Smooth muscle cell (in vitro differentiated cells): ENCODE measurements around the gene VPS26A. TPM values are rescaled to one million over a fixed set of nuclear protein-coding genes. Genes with fewer than 3 reads are reported as not detected.

Experiments
- DNase-seq: peaks from one replicate; lab custom pipeline; 2025; ENCODE audit not compliant: unreplicated experiment; lab: John Stamatoyannopoulos, UW
- H2AFZ ChIP-seq: fragments of 200-600 bp; sonication (generic); 2 replicates; pipeline ENCODE4 v1.6.0; 2016; ENCODE audit warnings: antibody characterized with exemption, low read depth, mild to moderate bottlenecking
- H3F3A ChIP-seq: fragments of 200-600 bp; sonication (generic); 2 replicates; pipeline ENCODE4 v1.6.0; 2017; ENCODE audit warnings: antibody characterized with exemption, low read depth
- H3K27ac ChIP-seq: fragments of 200-600 bp; sonication (generic); 2 replicates; pipeline ENCODE4 v1.5.1; 2016; ENCODE audit warnings: low read depth, mild to moderate bottlenecking
- H3K27me3 ChIP-seq: fragments of 200-600 bp; sonication (generic); 2 replicates; pipeline ENCODE4 v1.6.1; 2016; ENCODE audit warnings: low read depth, mild to moderate bottlenecking
- H3K36me3 ChIP-seq: fragments of 200-600 bp; sonication (generic); 2 replicates; pipeline ENCODE4 v1.5.1; 2016; ENCODE audit warnings: low read depth
- H3K4me1 ChIP-seq: fragments of 200-600 bp; sonication (generic); 2 replicates; pipeline ENCODE4 v1.5.1; 2016; ENCODE audit warnings: low read depth
- H3K4me2 ChIP-seq: fragments of 200-600 bp; sonication (generic); 2 replicates; pipeline ENCODE4 v1.6.0; 2016; ENCODE audit warnings: mild to moderate bottlenecking
- H3K4me3 ChIP-seq: fragments of 200-600 bp; sonication (generic); 2 replicates; pipeline ENCODE4 v1.5.1; 2016; ENCODE audit warnings: mild to moderate bottlenecking
- H3K79me2 ChIP-seq: fragments of 200-600 bp; sonication (generic); 2 replicates; pipeline ENCODE4 v1.6.0; 2016; ENCODE audit warnings: low read depth, mild to moderate bottlenecking
- H3K9ac ChIP-seq: fragments of 200-600 bp; sonication (generic); 2 replicates; pipeline ENCODE4 v1.6.0; 2016; ENCODE audit warnings: low read depth
- H3K9me3 ChIP-seq: fragments of 200-600 bp; sonication (generic); replicated peaks from 2 replicates; pipeline ENCODE4 v1.5.1; 2016; ENCODE audit warnings: low read depth
- H4K20me1 ChIP-seq: fragments of 200-600 bp; sonication (generic); 2 replicates; pipeline ENCODE4 v1.6.0; 2016; ENCODE audit warnings: low read depth
- CTCF ChIP-seq: fragments of 200-600 bp; sonication (generic); IDR thresholded peaks from 2 replicates; pipeline ENCODE4 v1.5.1; 2017; ENCODE audit warnings: borderline replicate concordance, mild to moderate bottlenecking, antibody characterized with exemption; ENCODE audit not compliant: insufficient read depth, poor library complexity, severe bottlenecking
- WGBS: methylation state at CpG from one replicate; pipeline ENCODE4 v1.1.7; 2016; ENCODE audit warnings: low lambda C conversion rate; 5-methylcytosine and 5-hydroxymethylcytosine counted together
- polyA plus RNA-seq: library from polyadenylated mRNA; unstranded; fragments of >200 nt; fragmentation: Nextera tagmentation; extraction: Ambion mirVana; gene quantifications from 2 replicates; pipeline ENCODE4 v1.2.1, GENCODE V29; 2016
- total RNA-seq: library from RNA; depleted of rRNA; stranded (reverse); fragments of >200 nt; gene quantifications from 2 replicates; pipeline ENCODE4 v1.2.3, GENCODE V29; 2014

VPS26A gene
- total and polyA plus RNA-seq, 2 experiments from 2014 or later, result 28.3 to 36.8 TPM

DNA sequence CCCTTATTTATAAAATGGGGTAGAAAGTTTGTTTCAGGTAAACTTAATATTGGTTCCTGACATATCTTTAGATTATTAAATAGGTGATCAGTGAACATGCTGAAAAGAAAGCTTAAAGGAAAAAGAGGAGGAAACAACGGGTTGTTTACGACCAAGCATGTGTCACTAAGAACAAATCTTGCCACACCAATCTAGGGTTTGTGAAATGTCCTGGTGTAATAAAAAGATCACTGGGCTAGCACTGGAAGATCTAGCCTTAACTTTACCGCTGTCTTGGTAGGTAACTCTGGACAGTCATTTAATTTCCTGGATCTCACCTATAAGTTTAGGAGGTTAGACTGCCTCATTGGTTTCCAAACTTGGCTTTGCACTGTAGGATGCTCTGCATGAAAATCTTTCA is 19.0 kb downstream of the VPS26A start:
- H3F3A ChIP-seq, result no peaks in the 10 kb centered on the region
- H2AFZ ChIP-seq, result no peak overlapping the region
- DNase-seq, result no peak
- no peaks in the 10 kb centered on the region for H3K27me3 ChIP-seq
- H3K27ac ChIP-seq, result no peak overlapping the region
- H3K4me1 ChIP-seq, result no peaks in the 10 kb centered on the region
- peaks cover 93% of the 10 kb centered on the region for H4K20me1 ChIP-seq
- peaks cover 84% of the 10 kb centered on the region for H3K79me2 ChIP-seq
- TF ChIP-seq CTCF, result no peak
- H3K4me3 ChIP-seq, result no peak overlapping the region
- H3K9ac ChIP-seq, result no peak overlapping the region
- no peaks in the 10 kb centered on the region for H3K36me3 ChIP-seq
- no peak overlapping the region for H3K4me2 ChIP-seq
- no peaks in the 10 kb centered on the region for H3K9me3 ChIP-seq
- WGBS, result 60% methylated on average over 3 of the region's 3 CpGs

GRCh38 chr10:69145329-69145728 is 21.4 kb downstream of the VPS26A start:
- Histone ChIP-seq H3K4me1 (no peaks in the 10 kb centered on the region), H3K79me2 (peaks cover 76% of the 10 kb centered on the region), H3K9me3 (no peaks in the 10 kb centered on the region), H3K36me3 (no peaks in the 10 kb centered on the region), H3F3A (no peaks in the 10 kb centered on the region), H3K4me2 (no peak overlapping the region), H3K4me3 (no peak overlapping the region), H3K9ac (no peak overlapping the region), H4K20me1 (peaks cover 95% of the 10 kb centered on the region), H2AFZ (no peak overlapping the region), H3K27me3 (no peaks in the 10 kb centered on the region), H3K27ac (no peak overlapping the region)
- DNase-seq, result no peak
- WGBS, result 100% methylated on average over 1 of the region's 1 CpG
- TF ChIP-seq CTCF, result no peak

DNA sequence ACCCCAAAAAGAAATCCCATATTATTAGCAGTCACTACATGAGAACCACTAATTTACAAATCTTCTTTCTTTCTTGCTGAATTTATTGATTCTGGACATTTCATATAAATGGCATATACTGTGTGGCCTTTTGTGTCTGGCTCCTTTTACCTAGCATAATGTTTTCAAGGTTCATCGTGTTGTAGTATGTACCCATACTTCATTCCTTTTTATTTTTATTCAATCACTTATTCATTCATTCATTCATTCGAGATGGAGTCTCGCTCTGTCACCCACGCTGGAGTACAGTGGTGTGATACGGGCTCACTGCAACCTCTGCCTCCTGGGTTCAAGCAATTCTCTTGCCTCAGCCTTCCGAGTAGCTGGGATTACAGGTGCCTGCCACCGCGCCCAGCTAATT is 21.9 kb downstream of the VPS26A start:
- Histone ChIP-seq H2AFZ (no peak overlapping the region), H3F3A (no peaks in the 10 kb centered on the region), H3K9me3 (no peaks in the 10 kb centered on the region), H3K36me3 (no peaks in the 10 kb centered on the region), H3K27ac (no peak overlapping the region), H3K4me2 (no peak overlapping the region), H3K4me3 (no peak overlapping the region), H3K4me1 (no peaks in the 10 kb centered on the region), H3K27me3 (no peaks in the 10 kb centered on the region), H4K20me1 (peaks cover 95% of the 10 kb centered on the region), H3K9ac (no peak overlapping the region), H3K79me2 (peaks cover 71% of the 10 kb centered on the region)
- no peak for TF ChIP-seq CTCF
- DNase-seq, result no peak
- WGBS, result 98% methylated on average over 8 of the region's 8 CpGs

- no peaks in the 10 kb centered on the region for H3K9me3 ChIP-seq
- TF ChIP-seq CTCF, result no peak
- H3K4me1 ChIP-seq, result no peaks in the 10 kb centered on the region
- DNase-seq, result no peak
- peaks cover 78% of the 10 kb centered on the region for H3K79me2 ChIP-seq
- no peaks in the 10 kb centered on the region for H3F3A ChIP-seq
- no peaks in the 10 kb centered on the region for H3K27me3 ChIP-seq
- peaks cover 93% of the 10 kb centered on the region for H4K20me1 ChIP-seq
- WGBS, result 98% methylated on average over 2 of the region's 2 CpGs
- H3K9ac ChIP-seq, result no peak overlapping the region
- H3K27ac ChIP-seq, result no peak overlapping the region
- H3K36me3 ChIP-seq, result no peaks in the 10 kb centered on the region
- H3K4me2 ChIP-seq, result no peak overlapping the region
- H2AFZ ChIP-seq, result no peak overlapping the region
- no peak overlapping the region for H3K4me3 ChIP-seq
Observed at GRCh38 chr10:69146759-69147158, 22.8 kb downstream of the VPS26A start.
